Ovary (tissue), 3 donors: Measurements from ENCODE around the gene VMP1.

Experiments
- EP300 ChIP-seq: sonication (generic); formaldehyde crosslinking; IDR thresholded peaks from one replicate; pipeline ENCODE4 v1.6.1; 2017; ENCODE audit warnings: antibody characterized with exemption
- POLR2A ChIP-seq: fragments of 450-650 bp; IDR thresholded peaks from one replicate; pipeline ENCODE4 v1.6.1; 2017; ENCODE audit warnings: antibody characterized with exemption, mild to moderate bottlenecking, moderate library complexity
- TF ChIP-seq, protein P1 (sequence below), 3 donors: fragments of 450-650 bp in 2 of 3; fragments of 200-600 bp in 1 of 3; IDR thresholded peaks; one replicate each; pipeline versions ENCODE4 v1.5.1 to v1.8.0; 2016 to 2022; ENCODE audit warnings: antibody characterized with exemption in 3 of 3, mild to moderate bottlenecking in 1 of 3
- donor health status: DM: no; HTN: no; CAD: no.

DNA sequence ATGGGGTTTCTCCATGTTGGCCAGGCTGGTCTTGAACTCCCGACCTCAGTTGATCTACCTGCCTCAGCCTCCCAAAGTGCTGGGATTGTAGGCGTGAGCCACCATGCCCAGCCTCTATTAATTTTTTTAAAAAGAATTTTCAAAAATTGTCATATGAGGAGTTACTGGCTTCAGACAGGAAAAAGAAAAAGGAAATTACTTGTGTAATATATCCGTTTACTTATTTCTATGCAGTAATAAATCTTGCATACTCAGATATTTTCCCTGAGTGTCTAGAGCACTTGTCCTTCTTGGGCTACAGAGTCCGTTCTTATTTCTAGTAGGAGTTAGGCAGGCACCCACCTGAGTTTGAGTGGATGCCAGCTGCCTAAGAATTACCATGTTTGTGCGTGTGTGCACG lies 85.8 kb downstream of the VMP1 start:
- TF ChIP-seq, protein P1, sequence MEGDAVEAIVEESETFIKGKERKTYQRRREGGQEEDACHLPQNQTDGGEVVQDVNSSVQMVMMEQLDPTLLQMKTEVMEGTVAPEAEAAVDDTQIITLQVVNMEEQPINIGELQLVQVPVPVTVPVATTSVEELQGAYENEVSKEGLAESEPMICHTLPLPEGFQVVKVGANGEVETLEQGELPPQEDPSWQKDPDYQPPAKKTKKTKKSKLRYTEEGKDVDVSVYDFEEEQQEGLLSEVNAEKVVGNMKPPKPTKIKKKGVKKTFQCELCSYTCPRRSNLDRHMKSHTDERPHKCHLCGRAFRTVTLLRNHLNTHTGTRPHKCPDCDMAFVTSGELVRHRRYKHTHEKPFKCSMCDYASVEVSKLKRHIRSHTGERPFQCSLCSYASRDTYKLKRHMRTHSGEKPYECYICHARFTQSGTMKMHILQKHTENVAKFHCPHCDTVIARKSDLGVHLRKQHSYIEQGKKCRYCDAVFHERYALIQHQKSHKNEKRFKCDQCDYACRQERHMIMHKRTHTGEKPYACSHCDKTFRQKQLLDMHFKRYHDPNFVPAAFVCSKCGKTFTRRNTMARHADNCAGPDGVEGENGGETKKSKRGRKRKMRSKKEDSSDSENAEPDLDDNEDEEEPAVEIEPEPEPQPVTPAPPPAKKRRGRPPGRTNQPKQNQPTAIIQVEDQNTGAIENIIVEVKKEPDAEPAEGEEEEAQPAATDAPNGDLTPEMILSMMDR (IDR thresholded peaks at IDR 0.05), result no peak
- no peak for TF ChIP-seq POLR2A
- TF ChIP-seq EP300, result no peak
